ENCODE measurements around the gene SCG5. TPM values are rescaled to one million over a fixed set of nuclear protein-coding genes. Genes with fewer than 3 reads are reported as not detected.

The SCG5 gene
- total and polyA plus RNA-seq, 4 donors: 0.77 to 4.9 (median 0.96) TPM

GRCh38 chr15:32694222-32694983 lies 52.9 kb downstream of the SCG5 start:
- ATAC-seq (ENCODE audit: insufficient read depth, low FRiP score) (no peak), DNase-seq (no peak)
- Histone ChIP-seq H3K9me3 (ENCODE audit: control insufficient read depth in 4 of 4, insufficient read depth in 3 of 4, low read length in 3 of 4) (peaks cover 0 to 4% (median 0%) of the 10 kb centered on the region in 4 donors), H3K9ac (ENCODE audit: insufficient read depth in 1 of 2, low read length in 2 of 2) (no peak overlapping the region), H3K27me3 (ENCODE audit: control insufficient read depth in 3 of 3, insufficient read depth in 3 of 3, low read length in 2 of 3) (no peaks in the 10 kb centered on the region), H3K4me3 (no peak overlapping the region), H3K36me3 (ENCODE audit: control insufficient read depth in 4 of 4, insufficient read depth in 4 of 4, low read length in 4 of 4) (no peaks in the 10 kb centered on the region), H3K27ac (ENCODE audit: low read depth in 1 of 2, low read length in 1 of 2) (no peak overlapping the region), H3K4me1 (ENCODE audit: control insufficient read depth in 5 of 5, insufficient read depth in 5 of 5, low read length in 5 of 5) (no peaks in the 10 kb centered on the region)
- TF ChIP-seq CTCF (IDR thresholded peaks at IDR 0.05; ENCODE audit: control extremely low read depth, extremely low read depth): no peak
- 95 to 98% methylated on average over 3 of the region's 3 CpGs for WGBS, 2 donors

GRCh38 chr15:32698773-32699390 lies 57.4 kb downstream of the SCG5 start:
- ATAC-seq (ENCODE audit: insufficient read depth, low FRiP score) (no peak), DNase-seq (no peak)
- Histone ChIP-seq H3K27me3 (ENCODE audit: control insufficient read depth in 3 of 3, insufficient read depth in 3 of 3, low read length in 2 of 3) (no peaks in the 10 kb centered on the region), H3K36me3 (ENCODE audit: control insufficient read depth in 4 of 4, insufficient read depth in 4 of 4, low read length in 4 of 4) (no peaks in the 10 kb centered on the region), H3K4me1 (ENCODE audit: control insufficient read depth in 5 of 5, insufficient read depth in 5 of 5, low read length in 5 of 5) (no peaks in the 10 kb centered on the region), H3K4me3 (no peak overlapping the region), H3K9me3 (ENCODE audit: control insufficient read depth in 4 of 4, insufficient read depth in 3 of 4, low read length in 3 of 4) (peaks cover 0 to 4% (median 0%) of the 10 kb centered on the region in 4 donors), H3K9ac (ENCODE audit: insufficient read depth in 1 of 2, low read length in 2 of 2) (no peak overlapping the region), H3K27ac (ENCODE audit: low read depth in 1 of 2, low read length in 1 of 2) (no peak overlapping the region)
- TF ChIP-seq CTCF (IDR thresholded peaks at IDR 0.05; ENCODE audit: control extremely low read depth, extremely low read depth): no peak
- 86 to 89% methylated on average over 5 of the region's 5 CpGs for WGBS, 2 donors

GRCh38 chr15:32700501-32701150 lies 59.1 kb downstream of the SCG5 start:
- Histone ChIP-seq H3K27ac (ENCODE audit: low read depth in 1 of 2, low read length in 1 of 2) (no peak overlapping the region), H3K9ac (ENCODE audit: insufficient read depth in 1 of 2, low read length in 2 of 2) (no peak overlapping the region)

More at GRCh38 chr15:32700501-32701150, 59.1 kb downstream of the SCG5 start:
- Histone ChIP-seq H3K36me3 (ENCODE audit: control insufficient read depth in 4 of 4, insufficient read depth in 4 of 4, low read length in 4 of 4) (no peaks in the 10 kb centered on the region), H3K27me3 (ENCODE audit: control insufficient read depth in 3 of 3, insufficient read depth in 3 of 3, low read length in 2 of 3) (peaks cover 0 to 3% (median under 1%) of the 10 kb centered on the region in 3 donors), H3K9me3 (ENCODE audit: control insufficient read depth in 4 of 4, insufficient read depth in 3 of 4, low read length in 3 of 4) (peaks cover 0 to 4% (median 0%) of the 10 kb centered on the region in 4 donors), H3K4me1 (ENCODE audit: control insufficient read depth in 5 of 5, insufficient read depth in 5 of 5, low read length in 5 of 5) (no peaks in the 10 kb centered on the region), H3K4me3 (no peak overlapping the region)
- no peak for DNase-seq
- TF ChIP-seq CTCF (IDR thresholded peaks at IDR 0.05; ENCODE audit: control extremely low read depth, extremely low read depth): no peak
- 85 to 87% methylated on average over 11 to 14 of the region's 14 CpGs for WGBS, 2 donors
- ATAC-seq (ENCODE audit: insufficient read depth, low FRiP score): no peak
